ENCODE results near the gene NFKBIA.

The NFKBIA gene

DNA sequence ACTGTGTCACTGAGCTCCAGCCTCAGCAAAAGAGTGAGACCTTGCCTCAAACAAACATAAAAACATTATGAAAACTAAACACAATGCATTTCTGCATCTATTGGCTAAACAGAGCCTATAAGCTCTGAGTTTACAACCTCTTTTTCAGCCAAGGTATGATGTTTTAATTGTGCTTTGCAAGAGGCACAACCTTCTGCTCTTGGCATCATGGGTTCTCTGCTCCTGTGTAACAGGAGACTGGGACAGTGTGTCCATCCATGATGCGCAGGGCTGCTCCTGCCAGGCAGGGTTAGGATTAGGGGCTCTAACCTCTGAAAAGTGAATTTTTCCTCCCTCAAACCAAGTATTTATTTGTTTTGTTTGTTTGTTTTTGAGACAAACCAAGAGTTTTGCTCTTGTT, 5.0 kb upstream of the NFKBIA start:
- TF ChIP-seq, protein P1, sequence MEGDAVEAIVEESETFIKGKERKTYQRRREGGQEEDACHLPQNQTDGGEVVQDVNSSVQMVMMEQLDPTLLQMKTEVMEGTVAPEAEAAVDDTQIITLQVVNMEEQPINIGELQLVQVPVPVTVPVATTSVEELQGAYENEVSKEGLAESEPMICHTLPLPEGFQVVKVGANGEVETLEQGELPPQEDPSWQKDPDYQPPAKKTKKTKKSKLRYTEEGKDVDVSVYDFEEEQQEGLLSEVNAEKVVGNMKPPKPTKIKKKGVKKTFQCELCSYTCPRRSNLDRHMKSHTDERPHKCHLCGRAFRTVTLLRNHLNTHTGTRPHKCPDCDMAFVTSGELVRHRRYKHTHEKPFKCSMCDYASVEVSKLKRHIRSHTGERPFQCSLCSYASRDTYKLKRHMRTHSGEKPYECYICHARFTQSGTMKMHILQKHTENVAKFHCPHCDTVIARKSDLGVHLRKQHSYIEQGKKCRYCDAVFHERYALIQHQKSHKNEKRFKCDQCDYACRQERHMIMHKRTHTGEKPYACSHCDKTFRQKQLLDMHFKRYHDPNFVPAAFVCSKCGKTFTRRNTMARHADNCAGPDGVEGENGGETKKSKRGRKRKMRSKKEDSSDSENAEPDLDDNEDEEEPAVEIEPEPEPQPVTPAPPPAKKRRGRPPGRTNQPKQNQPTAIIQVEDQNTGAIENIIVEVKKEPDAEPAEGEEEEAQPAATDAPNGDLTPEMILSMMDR (conservative IDR thresholded peaks at IDR 0.05; ENCODE audit: low read depth, low read length) = no peak
- no peak for DNase-seq (ENCODE audit: low read depth)
- H3K4me3 ChIP-seq (ENCODE audit: low read depth, low read length) = no peak overlapping the region

DNA sequence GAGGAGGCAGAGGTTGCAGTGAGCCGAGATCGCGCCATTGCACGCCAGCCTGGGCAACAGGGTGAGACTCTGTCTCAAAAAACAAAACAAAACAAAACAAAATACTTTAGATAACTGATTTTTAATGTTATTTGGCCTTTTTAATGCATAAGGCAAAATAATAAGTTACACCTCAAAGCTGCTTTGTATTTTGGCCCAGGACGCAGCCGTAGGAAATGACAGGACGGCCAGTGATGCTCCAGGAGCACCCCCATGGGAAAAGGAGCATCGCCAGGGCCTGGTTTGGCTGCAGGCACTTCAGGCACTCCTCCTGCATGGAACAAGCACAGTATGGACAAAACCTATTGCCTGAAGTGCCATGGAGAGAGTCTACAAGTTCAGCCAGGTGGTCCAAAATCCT, 3.5 kb upstream of the NFKBIA start:
- TF ChIP-seq, protein P1 (conservative IDR thresholded peaks at IDR 0.05; ENCODE audit: low read depth, low read length) = no peak
- no peak for DNase-seq (ENCODE audit: low read depth)
- H3K4me3 ChIP-seq (ENCODE audit: low read depth, low read length) = no peak overlapping the region

DNA sequence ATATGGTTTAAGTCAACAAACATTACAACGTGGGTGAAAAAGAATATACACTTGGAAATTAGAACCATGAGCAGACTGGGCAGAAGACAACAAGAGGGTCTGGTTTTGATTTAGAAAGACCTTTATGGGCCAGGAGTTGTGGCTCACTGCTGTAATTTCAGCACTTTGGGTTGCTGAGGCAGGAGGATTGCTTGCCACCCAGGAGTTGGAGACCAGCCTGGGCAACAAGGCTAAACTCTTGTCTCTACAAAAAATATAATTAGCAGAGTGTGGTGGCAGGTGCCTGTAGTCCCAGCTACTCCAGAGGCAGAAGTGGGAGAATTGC, 2.7 kb upstream of the NFKBIA start:
- no peak for DNase-seq (ENCODE audit: low read depth)
- TF ChIP-seq, protein P1 (conservative IDR thresholded peaks at IDR 0.05; ENCODE audit: low read depth, low read length) = no peak
- H3K4me3 ChIP-seq (ENCODE audit: low read depth, low read length) = no peak overlapping the region

DNA sequence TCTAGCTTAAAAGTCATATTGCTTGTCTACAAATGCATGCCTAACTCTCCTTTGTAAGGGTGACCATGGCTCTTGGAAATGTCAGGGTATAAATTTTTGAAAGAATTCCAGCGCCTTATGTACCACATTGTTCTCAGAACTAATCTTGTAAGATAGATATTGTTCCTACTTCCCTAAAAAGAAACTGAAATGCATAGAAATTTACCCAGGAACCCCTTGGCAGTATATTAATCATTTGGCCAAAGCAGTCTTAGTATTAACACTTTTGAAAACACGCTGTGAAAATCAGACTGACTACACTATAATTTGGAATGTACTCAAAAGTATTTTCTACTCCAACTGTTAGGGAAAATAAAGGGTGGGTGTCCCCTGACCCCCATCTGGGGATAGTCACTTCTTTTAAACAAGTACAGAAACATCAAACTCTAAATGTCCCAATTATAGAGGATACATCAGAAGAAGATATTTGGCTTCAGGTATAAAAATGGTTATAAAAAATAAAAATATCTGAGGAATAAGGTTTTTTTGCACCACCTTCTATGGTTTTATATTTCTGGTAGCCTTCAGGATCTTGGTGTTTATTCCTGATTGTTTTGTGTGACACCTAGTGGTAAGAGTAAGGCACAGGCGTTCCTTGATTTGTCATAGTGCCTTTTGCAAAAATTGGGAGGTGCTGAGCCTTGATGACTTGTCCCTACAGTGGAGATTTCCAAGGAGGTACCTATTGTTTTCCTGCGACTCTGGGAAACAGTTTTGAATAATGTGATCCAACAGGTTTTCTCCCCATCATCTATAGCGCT, 2.2 kb upstream of the NFKBIA start:
- H3K4me3 ChIP-seq (ENCODE audit: low read depth, low read length) = no peak overlapping the region
- TF ChIP-seq, protein P1 (conservative IDR thresholded peaks at IDR 0.05; ENCODE audit: low read depth, low read length) = peak; percentile 79
- peak; percentile 81 for DNase-seq (ENCODE audit: low read depth)

DNA sequence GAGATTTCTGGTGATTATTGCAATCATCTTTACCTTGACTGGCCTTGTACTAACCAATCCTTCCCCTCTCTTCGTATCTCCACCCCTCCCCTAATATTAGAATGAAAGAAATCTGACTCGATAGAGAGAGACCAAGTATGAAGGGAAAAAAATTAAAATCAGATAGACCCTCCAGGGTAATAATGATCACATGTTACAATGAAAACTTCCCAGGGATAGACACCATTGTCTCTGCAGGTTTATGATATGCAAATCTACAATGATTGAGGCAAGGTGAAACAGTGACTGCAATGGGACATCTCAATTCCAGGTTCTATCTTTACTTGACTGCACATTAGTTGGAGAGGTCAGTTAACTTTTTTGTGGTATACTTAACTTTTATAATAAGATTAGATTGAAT, 1.5 kb upstream of the NFKBIA start:
- no peak for DNase-seq (ENCODE audit: low read depth)
- H3K4me3 ChIP-seq (ENCODE audit: low read depth, low read length) = no peak overlapping the region
- TF ChIP-seq, protein P1 (conservative IDR thresholded peaks at IDR 0.05; ENCODE audit: low read depth, low read length) = no peak

DNA sequence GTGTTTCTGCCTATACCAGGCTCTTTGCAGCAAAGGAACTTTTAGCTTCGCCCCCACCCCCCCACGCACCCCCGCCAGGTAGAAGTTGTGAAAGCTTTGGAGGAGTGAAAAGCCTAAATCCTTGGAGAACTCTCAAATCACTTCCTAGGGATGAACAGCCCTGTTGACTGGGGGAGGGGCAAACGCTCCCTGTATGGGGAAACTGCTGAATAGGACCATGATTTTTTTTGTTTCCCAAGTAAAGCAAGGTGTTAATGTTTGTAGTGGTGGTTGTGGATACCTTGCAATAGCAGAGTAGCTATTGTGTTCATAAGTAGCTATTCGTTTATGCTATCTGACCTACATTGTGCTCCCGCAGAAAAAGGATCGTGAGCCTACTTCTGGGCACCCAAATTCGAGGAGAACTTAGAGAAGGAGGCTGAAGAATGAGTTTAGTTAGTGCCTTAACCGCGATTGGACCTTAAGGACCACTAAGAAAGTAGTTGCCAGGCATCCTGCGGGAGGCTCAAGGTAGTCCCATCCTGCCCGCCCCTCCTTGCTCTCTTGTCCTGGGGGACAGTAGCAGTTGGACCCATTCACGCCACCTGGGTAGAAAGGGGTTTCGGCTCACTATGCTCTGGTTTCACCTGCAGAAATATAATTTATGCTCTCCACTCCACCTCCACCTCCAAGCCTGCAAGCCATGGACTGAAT, 901 bp upstream of the NFKBIA start:
- H3K4me3 ChIP-seq (ENCODE audit: low read depth, low read length) = peak overlapping the region; percentile 90
- TF ChIP-seq, protein P1 (conservative IDR thresholded peaks at IDR 0.05; ENCODE audit: low read depth, low read length) = no peak
- peak; percentile 30 for DNase-seq (ENCODE audit: low read depth)
